SK-N-SH treated with all-trans-retinoic acid at 6 μM for 48 hours (cell line): Measurements from ENCODE around the gene FLRT2.

ENCODE experiments used
- ATAC-seq: fragments of 200-7000 bp; cut with Tn5 transposase; 3 replicates; pipeline ENCODE4 v1.9.1; 2020; ENCODE audit warnings: mild to moderate bottlenecking, moderate library complexity
- ARNTL ChIP-seq: fragments of 450-650 bp; formaldehyde crosslinking; IDR thresholded peaks from 2 replicates; pipeline ENCODE4 v1.5.0; 2020; ENCODE audit warnings: low read depth, mild to moderate bottlenecking, moderate library complexity, borderline replicate concordance
- BACH2 ChIP-seq: fragments of 250-450 bp; sonication (Bioruptor Pico); IDR thresholded peaks from 2 replicates; pipeline ENCODE4 v1.9.0; 2021; ENCODE audit warnings: mild to moderate bottlenecking, borderline replicate concordance
- CREB5 ChIP-seq: fragments of 250-450 bp; sonication (Bioruptor Pico); IDR thresholded peaks from 2 replicates; pipeline ENCODE4 v1.5.1; 2020; ENCODE audit warnings: low read depth, mild to moderate bottlenecking, moderate library complexity
- CSDC2 ChIP-seq: fragments of 250-450 bp; sonication (Bioruptor Pico); IDR thresholded peaks from 2 replicates; pipeline ENCODE4 v1.5.0; 2020; ENCODE audit warnings: mild to moderate bottlenecking, moderate library complexity
- CSRNP3 ChIP-seq: fragments of 250-450 bp; sonication (Bioruptor Pico); IDR thresholded peaks from 2 replicates; pipeline ENCODE4 v1.5.1; 2021; ENCODE audit warnings: mild to moderate bottlenecking, moderate library complexity
- ESRRG ChIP-seq: fragments of 250-450 bp; sonication (Bioruptor Pico); IDR thresholded peaks from 2 replicates; pipeline ENCODE4 v1.6.1; 2021; ENCODE audit warnings: mild to moderate bottlenecking
- GLIS3 ChIP-seq: fragments of 250-450 bp; sonication (Bioruptor Pico); IDR thresholded peaks from 2 replicates; pipeline ENCODE4 v1.5.0; 2020; ENCODE audit warnings: mild to moderate bottlenecking, moderate library complexity
- ISL1 ChIP-seq: fragments of 250-450 bp; sonication (Bioruptor Pico); IDR thresholded peaks from 2 replicates; pipeline ENCODE4 v2.1.2; 2022; ENCODE audit warnings: mild to moderate bottlenecking, moderate library complexity
- OSR1 ChIP-seq: fragments of 250-450 bp; sonication (Bioruptor Pico); IDR thresholded peaks from 2 replicates; pipeline ENCODE4 v1.8.0; 2022; ENCODE audit warnings: moderate library complexity, mild to moderate bottlenecking, inconsistent platforms
- PATZ1 ChIP-seq: fragments of 250-450 bp; sonication (Bioruptor Pico); IDR thresholded peaks from 2 replicates; pipeline ENCODE4 v1.8.0; 2020; ENCODE audit warnings: mild to moderate bottlenecking, moderate library complexity, borderline replicate concordance
- POU6F1 ChIP-seq: fragments of 250-450 bp; sonication (Bioruptor Pico); IDR thresholded peaks from 2 replicates; pipeline ENCODE4 v1.8.0; 2021; ENCODE audit warnings: low read depth, mild to moderate bottlenecking, moderate library complexity, borderline replicate concordance
- PPARA ChIP-seq: fragments of 250-450 bp; sonication (Bioruptor Pico); IDR thresholded peaks from 2 replicates; pipeline ENCODE4 v1.5.0; 2020; ENCODE audit warnings: mild to moderate bottlenecking, borderline replicate concordance
- RARB ChIP-seq: fragments of 250-450 bp; sonication (Bioruptor Pico); IDR thresholded peaks from 2 replicates; pipeline ENCODE4 v1.8.0; 2021; ENCODE audit warnings: mild to moderate bottlenecking, moderate library complexity
- SNAI2 ChIP-seq: fragments of 250-450 bp; sonication (Bioruptor Pico); IDR thresholded peaks from 2 replicates; pipeline ENCODE4 v1.5.0; 2020; ENCODE audit warnings: mild to moderate bottlenecking, moderate library complexity
- TCF4 ChIP-seq: fragments of 250-450 bp; sonication (Bioruptor Pico); IDR thresholded peaks from 2 replicates; pipeline ENCODE4 v1.8.0; 2021; ENCODE audit warnings: mild to moderate bottlenecking, moderate library complexity, borderline replicate concordance
- TSHZ2 ChIP-seq: fragments of 250-450 bp; sonication (Bioruptor Pico); IDR thresholded peaks from 2 replicates; pipeline ENCODE4 v1.5.0; 2020; ENCODE audit warnings: mild to moderate bottlenecking, moderate library complexity
- ZC3H10 ChIP-seq: fragments of 250-450 bp; sonication (Bioruptor Pico); IDR thresholded peaks from 2 replicates; pipeline ENCODE4 v1.5.1; 2021; ENCODE audit warnings: mild to moderate bottlenecking, moderate library complexity
- ZFP3 ChIP-seq: fragments of 250-450 bp; sonication (Bioruptor Pico); IDR thresholded peaks from 2 replicates; pipeline ENCODE4 v1.5.0; 2020; ENCODE audit warnings: mild to moderate bottlenecking, moderate library complexity
- ZFP30 ChIP-seq: fragments of 450-650 bp; formaldehyde crosslinking; IDR thresholded peaks from 2 replicates; pipeline ENCODE4 v1.5.0; 2022; ENCODE audit warnings: mild to moderate bottlenecking, moderate library complexity
- ZNF565 ChIP-seq: fragments of 450-650 bp; formaldehyde crosslinking; conservative IDR thresholded peaks from 2 replicates; pipeline ENCODE4 v1.5.0; 2020; ENCODE audit warnings: low read depth, mild to moderate bottlenecking, moderate library complexity
- ZNF70 ChIP-seq: fragments of 450-650 bp; formaldehyde crosslinking; IDR thresholded peaks from 2 replicates; pipeline ENCODE4 v1.5.0; 2020; ENCODE audit warnings: mild to moderate bottlenecking, moderate library complexity
- ZNF8 ChIP-seq: fragments of 450-650 bp; formaldehyde crosslinking; IDR thresholded peaks from 2 replicates; pipeline ENCODE4 v1.5.0; 2020; ENCODE audit warnings: mild to moderate bottlenecking, moderate library complexity

The FLRT2 gene

GRCh38 chr14:85601690-85602089 is 71.7 kb downstream of the FLRT2 start:
- no peak for ATAC-seq
- no peak for TF ChIP-seq ZNF8
- no peak for TF ChIP-seq ZC3H10 (CRISPR knock-in tag)
- TF ChIP-seq ESRRG, result no peak
- TF ChIP-seq POU6F1 (CRISPR knock-in tag), result no peak
- TF ChIP-seq ARNTL (CRISPR knock-in tag), result no peak
- TF ChIP-seq ISL1 (CRISPR knock-in tag), result no peak
- TF ChIP-seq PPARA (CRISPR knock-in tag), result no peak
- TF ChIP-seq SNAI2, result no peak
- TF ChIP-seq RARB (CRISPR knock-in tag), result no peak
- TF ChIP-seq ZNF70 (CRISPR knock-in tag), result no peak
- TF ChIP-seq GLIS3 (CRISPR knock-in tag), result no peak
- TF ChIP-seq PATZ1 (CRISPR knock-in tag), result no peak
- TF ChIP-seq ZNF565 (CRISPR knock-in tag), result no peak
- no peak for TF ChIP-seq TSHZ2
- no peak for TF ChIP-seq CSRNP3 (CRISPR knock-in tag)
- no peak for TF ChIP-seq CREB5 (CRISPR knock-in tag)
- no peak for TF ChIP-seq CSDC2 (CRISPR knock-in tag)
- no peak for TF ChIP-seq TCF4

- ATAC-seq, result no peak
- no peak for TF ChIP-seq OSR1 (CRISPR knock-in tag)
- no peak for TF ChIP-seq BACH2 (CRISPR knock-in tag)
- TF ChIP-seq ZNF565 (CRISPR knock-in tag), result no peak
- TF ChIP-seq ZC3H10 (CRISPR knock-in tag), result no peak
- TF ChIP-seq ZNF8, result no peak
- TF ChIP-seq ARNTL (CRISPR knock-in tag), result no peak
- no peak for TF ChIP-seq PPARA (CRISPR knock-in tag)
- no peak for TF ChIP-seq ZFP3
- TF ChIP-seq GLIS3 (CRISPR knock-in tag), result no peak
- TF ChIP-seq CSRNP3 (CRISPR knock-in tag), result no peak
- TF ChIP-seq PATZ1 (CRISPR knock-in tag), result no peak
- no peak for TF ChIP-seq ZNF70 (CRISPR knock-in tag)
- no peak for TF ChIP-seq CSDC2 (CRISPR knock-in tag)
- TF ChIP-seq ESRRG, result no peak
- no peak for TF ChIP-seq CREB5 (CRISPR knock-in tag)
- no peak for TF ChIP-seq ZFP30 (CRISPR knock-in tag)
- no peak for TF ChIP-seq POU6F1 (CRISPR knock-in tag)
- TF ChIP-seq TCF4, result no peak
- TF ChIP-seq ISL1 (CRISPR knock-in tag), result no peak
Observed at GRCh38 chr14:85602345-85602744, 72.4 kb downstream of the FLRT2 start.
